ENCODE results near the gene CCP110. TPM values are rescaled to one million over a fixed set of nuclear protein-coding genes. Genes with fewer than 3 reads are reported as not detected.

CCP110 gene
- total and polyA plus RNA-seq, 2 of the 13 experiments (the other 11 are each of a cell fraction or from before 2014, with no cell fraction given): 10.0 to 11.1 TPM

DNA sequence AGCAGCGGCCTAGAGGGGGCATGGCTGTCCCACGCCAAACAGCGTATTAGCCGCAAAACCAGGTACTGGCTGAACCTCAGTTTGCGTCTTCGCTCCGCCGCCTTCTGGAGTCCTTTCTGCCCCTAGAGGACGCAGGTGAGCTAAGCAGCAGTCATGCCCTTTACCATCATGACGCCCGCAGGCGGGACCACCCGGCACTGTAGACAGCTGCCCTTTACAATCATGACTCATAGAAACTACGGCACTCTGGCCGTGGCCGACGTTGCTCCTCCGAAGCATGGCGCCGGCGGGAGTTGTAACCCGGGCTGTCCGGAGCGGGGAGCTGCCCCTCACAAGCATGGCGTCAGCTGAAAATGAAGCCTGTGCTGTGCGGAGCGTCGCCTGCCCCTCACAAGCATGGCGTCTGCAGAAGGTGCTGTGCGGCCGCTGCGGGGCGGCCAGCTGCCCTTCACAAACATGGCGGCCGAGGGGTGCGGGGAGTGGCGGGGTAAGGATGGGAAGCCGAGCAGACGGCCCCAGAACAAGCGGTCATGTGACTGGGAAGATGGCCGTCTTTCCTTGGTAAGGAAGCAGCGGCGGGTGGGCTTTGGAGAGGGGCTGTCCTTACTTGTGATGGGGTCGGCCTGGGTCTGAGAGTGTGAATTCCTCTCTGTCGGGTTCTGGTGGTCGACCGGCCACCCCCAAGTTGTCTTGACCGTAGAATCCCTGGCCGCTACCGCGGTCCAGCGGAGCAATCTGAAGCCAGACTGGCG, 31.6 kb downstream of the CCP110 start, which contains the start of gene VPS35L (continued):
- no peak for TF ChIP-seq CENPT (CRISPR knock-in tag; IDR thresholded peaks at IDR 0.05; ENCODE audit: low read depth)
- TF ChIP-seq ZBTB33 (CRISPR knock-in tag; IDR thresholded peaks at IDR 0.05): peak; percentile 83; the same call in 1 of the 2 replicates
- TF ChIP-seq, protein P1, sequence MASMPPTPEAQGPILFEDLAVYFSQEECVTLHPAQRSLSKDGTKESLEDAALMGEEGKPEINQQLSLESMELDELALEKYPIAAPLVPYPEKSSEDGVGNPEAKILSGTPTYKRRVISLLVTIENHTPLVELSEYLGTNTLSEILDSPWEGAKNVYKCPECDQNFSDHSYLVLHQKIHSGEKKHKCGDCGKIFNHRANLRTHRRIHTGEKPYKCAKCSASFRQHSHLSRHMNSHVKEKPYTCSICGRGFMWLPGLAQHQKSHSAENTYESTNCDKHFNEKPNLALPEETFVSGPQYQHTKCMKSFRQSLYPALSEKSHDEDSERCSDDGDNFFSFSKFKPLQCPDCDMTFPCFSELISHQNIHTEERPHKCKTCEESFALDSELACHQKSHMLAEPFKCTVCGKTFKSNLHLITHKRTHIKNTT (CRISPR knock-in tag; IDR thresholded peaks at IDR 0.05): no peak
- TF ChIP-seq CC2D1A (CRISPR knock-in tag; IDR thresholded peaks at IDR 0.05): no peak
- TF ChIP-seq KMT2A (CRISPR knock-in tag; IDR thresholded peaks at IDR 0.05): no peak; the same call in 1 of the 2 replicates
- TF ChIP-seq KDM4B (CRISPR knock-in tag; IDR thresholded peaks at IDR 0.05): peak; percentile 48
- peak; percentile 39; the same call in 1 of the 2 replicates for TF ChIP-seq ZFP41 (CRISPR knock-in tag; IDR thresholded peaks at IDR 0.05; ENCODE audit: borderline replicate concordance)
- TF ChIP-seq, protein P2, sequence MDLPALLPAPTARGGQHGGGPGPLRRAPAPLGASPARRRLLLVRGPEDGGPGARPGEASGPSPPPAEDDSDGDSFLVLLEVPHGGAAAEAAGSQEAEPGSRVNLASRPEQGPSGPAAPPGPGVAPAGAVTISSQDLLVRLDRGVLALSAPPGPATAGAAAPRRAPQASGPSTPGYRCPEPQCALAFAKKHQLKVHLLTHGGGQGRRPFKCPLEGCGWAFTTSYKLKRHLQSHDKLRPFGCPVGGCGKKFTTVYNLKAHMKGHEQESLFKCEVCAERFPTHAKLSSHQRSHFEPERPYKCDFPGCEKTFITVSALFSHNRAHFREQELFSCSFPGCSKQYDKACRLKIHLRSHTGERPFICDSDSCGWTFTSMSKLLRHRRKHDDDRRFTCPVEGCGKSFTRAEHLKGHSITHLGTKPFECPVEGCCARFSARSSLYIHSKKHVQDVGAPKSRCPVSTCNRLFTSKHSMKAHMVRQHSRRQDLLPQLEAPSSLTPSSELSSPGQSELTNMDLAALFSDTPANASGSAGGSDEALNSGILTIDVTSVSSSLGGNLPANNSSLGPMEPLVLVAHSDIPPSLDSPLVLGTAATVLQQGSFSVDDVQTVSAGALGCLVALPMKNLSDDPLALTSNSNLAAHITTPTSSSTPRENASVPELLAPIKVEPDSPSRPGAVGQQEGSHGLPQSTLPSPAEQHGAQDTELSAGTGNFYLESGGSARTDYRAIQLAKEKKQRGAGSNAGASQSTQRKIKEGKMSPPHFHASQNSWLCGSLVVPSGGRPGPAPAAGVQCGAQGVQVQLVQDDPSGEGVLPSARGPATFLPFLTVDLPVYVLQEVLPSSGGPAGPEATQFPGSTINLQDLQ (CRISPR knock-in tag; IDR thresholded peaks at IDR 0.05): peak; percentile 54
- no peak for TF ChIP-seq KDM1A (CRISPR knock-in tag; IDR thresholded peaks at IDR 0.05)
- TF ChIP-seq ZBTB3 (CRISPR knock-in tag; IDR thresholded peaks at IDR 0.05; ENCODE audit: borderline replicate concordance, low read depth): 0 out of 2 replicates have a peak, but pooled peaks have one; percentile 31
- 0 out of 2 replicates have a peak, but pooled peaks have one; percentile 41 for TF ChIP-seq NFYC (CRISPR knock-in tag; IDR thresholded peaks at IDR 0.05)
- TF ChIP-seq FOXA1 (IDR thresholded peaks at IDR 0.05): no peak
- no peak; the same call in none of the 2 replicates for TF ChIP-seq FOXA1 (CRISPR knock-in tag; IDR thresholded peaks at IDR 0.05)
- TF ChIP-seq ZNF652 (CRISPR knock-in tag; IDR thresholded peaks at IDR 0.05; ENCODE audit: borderline replicate concordance, low read depth): 0 out of 2 replicates have a peak, but pooled peaks have one; percentile 6
- TF ChIP-seq ZEB1 (IDR thresholded peaks at IDR 0.05; ENCODE audit: insufficient replicate concordance, low read depth): peak; percentile 71
- TF ChIP-seq NAIF1 (CRISPR knock-in tag; IDR thresholded peaks at IDR 0.05; ENCODE audit: borderline replicate concordance): peak; percentile 93; the same call in 1 of the 2 replicates
- TF ChIP-seq ZNF773 (CRISPR knock-in tag; IDR thresholded peaks at IDR 0.05; ENCODE audit: borderline replicate concordance): no peak
- TF ChIP-seq NFAT5 (CRISPR knock-in tag; IDR thresholded peaks at IDR 0.05): peak; percentile 46; the same call in 1 of the 2 replicates
- no peak for TF ChIP-seq ZFP62 (CRISPR knock-in tag; IDR thresholded peaks at IDR 0.05)
